HuH-7.5 (cell line): ENCODE measurements around the gene CYP20A1.
"Not testable (repeated sequence)": the region's sequence is repeated elsewhere in the genome, so short reads cannot be mapped to it uniquely, and the experiment has no call there.

Experiments
- DNase-seq: peaks from one replicate; pipeline ENCODE4 v3.0.0; 2011; ENCODE audit warnings: low spot score

Gene CYP20A1, protein sequence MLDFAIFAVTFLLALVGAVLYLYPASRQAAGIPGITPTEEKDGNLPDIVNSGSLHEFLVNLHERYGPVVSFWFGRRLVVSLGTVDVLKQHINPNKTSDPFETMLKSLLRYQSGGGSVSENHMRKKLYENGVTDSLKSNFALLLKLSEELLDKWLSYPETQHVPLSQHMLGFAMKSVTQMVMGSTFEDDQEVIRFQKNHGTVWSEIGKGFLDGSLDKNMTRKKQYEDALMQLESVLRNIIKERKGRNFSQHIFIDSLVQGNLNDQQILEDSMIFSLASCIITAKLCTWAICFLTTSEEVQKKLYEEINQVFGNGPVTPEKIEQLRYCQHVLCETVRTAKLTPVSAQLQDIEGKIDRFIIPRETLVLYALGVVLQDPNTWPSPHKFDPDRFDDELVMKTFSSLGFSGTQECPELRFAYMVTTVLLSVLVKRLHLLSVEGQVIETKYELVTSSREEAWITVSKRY

DNA sequence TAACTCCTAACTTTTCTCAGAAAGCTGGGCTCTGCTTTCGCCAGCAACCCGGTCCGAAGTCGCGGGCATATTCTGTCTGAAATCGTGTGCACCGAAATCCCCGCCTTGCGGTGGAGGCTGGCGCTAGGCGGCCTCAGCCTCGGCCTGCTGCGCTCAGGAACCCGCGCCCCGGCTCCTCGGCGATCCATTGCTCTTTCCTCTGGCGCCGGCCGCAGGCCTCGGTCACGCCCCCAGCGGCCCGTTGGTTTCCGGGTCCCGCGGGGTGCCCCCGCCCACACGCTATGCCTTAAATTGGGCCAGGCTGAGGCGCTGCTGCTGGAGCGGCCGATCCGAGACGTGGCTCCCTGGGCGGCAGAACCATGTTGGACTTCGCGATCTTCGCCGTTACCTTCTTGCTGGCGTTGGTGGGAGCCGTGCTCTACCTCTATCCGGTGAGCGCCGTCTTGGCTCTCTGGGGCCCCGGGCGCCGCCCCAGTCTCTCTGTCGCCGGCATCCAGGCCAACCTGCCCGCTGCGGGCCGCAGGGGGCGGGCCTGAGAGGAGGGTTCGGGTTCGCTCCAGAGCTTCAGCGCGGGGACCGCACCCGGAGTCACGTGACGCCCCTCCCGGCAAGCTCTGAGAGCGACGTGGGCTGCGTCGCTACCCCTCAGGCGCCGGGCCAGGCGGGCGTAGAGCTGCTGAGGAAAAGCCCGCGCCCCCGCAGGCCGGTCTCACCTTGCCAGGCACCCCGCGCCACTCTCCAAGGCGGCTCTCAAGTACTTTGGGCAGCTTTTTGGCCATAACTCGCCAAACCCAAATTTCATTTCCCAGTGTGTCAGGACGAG lies at the start of gene CYP20A1:
Gene CYP20A1 (plus strand): TSS at position 315 of the 823 bp plus-strand sequence. CDS start 45 bp downstream, at position 360.
- peak; percentile 84 for DNase-seq

DNA sequence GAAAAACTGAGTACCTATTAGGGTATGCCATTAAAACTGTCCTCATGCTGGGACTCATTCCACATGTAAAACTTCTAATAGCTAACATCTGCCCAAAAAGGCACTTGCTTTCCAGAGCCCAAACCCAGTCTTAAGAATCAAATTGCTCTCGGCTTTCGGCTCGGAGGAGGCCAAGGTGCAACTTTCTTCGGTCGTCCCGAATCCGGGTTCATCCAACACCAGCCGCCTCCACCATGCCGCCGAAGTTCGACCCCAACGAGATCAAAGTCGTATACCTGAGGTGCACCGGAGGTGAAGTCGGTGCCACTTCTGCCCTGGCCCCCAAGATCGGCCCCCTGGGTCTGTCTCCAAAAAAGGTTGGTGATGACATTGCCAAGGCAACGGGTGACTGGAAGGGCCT lies 48.3 kb upstream of the CYP20A1 start:
- DNase-seq: not testable (repeated sequence)

DNA sequence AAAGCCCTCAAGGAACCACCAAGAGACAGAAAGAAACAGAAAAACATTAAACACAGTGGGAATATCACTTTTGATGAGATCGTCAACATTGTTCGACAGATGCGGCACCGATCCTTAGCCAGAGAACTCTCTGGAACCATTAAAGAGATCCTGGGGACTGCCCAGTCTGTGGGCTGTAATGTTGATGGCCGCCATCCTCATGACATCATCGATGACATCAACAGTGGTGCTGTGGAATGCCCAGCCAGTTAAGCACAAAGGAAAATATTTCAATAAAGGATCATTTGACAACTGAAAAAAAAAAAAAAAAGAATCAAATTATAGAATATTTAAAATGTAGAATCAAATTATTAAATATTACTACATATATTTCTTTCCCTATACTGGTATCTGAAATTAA lies 47.8 kb upstream of the CYP20A1 start:
- DNase-seq: not testable (repeated sequence)

DNA sequence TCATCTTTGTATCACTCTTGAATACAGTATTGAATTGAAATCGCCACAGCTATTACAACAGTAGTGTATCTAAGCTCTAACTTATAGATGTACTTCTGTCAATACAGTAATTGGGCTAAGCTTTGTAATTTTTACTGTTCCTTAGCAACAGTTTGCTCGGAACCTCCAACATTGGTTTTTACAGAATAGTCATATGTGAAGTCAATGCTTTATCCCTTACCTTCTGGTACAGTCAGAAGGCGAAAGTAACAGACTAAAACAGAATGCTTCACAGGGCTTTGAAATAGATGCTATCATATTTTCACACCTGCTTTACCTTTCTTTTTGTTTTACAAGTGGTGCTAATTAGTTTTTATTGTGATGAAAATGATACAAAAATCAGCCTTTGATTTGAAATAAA lies 46.9 kb upstream of the CYP20A1 start:
- no peak for DNase-seq

DNA sequence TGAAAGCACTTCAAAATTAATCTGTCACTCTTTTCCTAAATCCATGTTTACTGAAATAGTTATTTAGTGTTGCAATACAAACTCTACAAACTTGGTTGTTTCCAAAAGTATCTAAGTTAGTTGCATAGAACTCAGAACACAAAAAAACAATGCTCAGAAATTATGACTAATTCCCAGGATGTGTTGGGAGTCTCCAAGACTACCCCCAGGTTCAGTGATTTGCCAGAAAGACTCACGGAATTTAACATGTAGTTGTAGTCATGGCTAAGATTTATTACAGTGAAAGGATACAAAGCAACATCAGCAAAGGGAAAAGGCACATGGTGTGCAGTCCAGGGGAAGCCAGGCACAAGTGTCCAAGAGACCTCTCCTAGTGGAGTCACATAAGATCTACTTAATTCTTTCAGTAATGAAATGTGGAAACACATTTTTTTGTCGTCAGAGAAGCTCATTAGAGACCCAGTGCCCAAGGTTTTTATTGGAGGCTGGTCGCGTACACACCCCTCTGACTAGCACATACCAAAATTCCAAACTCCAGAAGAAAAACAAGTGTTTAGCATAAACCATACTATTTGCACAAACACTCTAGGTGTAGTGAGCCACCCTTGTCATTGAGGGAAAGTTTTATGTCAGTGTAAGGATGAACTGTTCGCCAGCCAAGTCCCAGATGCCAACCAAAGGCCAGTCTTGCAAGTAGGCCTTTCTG lies 43.3 kb upstream of the CYP20A1 start:
- no peak for DNase-seq

DNA sequence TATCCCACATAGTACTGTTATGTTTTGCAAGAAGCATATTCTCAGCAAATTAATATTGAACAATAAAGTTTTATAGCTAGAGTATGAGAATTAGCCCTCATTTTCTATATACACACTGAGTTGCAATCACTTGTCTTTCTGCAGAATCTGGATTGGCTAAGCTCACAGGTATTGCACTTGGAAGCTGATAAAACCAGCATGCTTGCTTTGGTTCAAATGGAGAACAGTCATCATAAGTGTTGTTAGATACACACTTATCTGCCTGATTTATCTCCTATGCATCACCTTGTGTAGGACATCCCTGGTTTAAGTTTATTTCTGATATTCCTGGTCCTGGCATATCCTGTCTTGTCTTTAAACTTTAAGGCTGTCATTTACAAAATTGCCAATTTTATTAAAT lies 38.0 kb upstream of the CYP20A1 start:
- DNase-seq: no peak

DNA sequence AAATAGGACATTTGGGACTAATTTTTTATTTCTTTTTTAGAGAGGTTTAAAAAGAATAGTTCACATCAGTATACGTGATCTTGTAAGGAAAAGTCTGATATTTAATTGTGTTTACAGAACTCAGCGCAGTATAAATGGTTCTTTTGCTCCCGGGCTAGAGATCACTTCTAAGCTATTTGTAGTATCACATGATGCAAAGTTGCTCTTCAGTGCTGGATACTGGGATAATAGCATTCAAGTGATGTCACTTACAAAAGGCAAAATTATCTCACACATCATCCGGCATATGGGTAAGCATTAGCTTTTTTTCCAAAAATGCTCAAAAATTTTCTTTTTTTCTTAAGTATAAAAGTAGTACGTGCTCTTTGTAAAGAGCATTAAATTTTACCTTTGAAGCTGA lies 37.4 kb upstream of the CYP20A1 start:
- no peak for DNase-seq

DNA sequence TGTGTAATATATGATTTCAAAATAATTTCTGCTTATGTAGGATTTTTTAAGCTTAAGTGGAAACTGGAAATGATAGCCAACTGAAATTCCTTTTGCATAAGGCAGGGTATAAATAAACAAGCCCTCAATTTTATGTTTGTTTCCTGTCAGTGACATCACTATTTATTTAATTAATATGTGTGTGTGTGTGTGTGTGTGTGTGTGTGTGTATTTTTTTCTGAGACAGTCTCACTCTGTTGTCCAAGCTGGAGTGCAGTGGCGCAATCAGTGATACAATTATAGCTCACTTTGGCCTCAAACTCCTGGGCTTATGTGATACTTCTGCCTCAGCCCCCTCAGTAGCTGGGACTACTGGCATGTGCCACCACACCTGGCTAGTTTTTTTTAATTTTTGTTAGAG lies 29.3 kb upstream of the CYP20A1 start:
- no peak for DNase-seq

DNA sequence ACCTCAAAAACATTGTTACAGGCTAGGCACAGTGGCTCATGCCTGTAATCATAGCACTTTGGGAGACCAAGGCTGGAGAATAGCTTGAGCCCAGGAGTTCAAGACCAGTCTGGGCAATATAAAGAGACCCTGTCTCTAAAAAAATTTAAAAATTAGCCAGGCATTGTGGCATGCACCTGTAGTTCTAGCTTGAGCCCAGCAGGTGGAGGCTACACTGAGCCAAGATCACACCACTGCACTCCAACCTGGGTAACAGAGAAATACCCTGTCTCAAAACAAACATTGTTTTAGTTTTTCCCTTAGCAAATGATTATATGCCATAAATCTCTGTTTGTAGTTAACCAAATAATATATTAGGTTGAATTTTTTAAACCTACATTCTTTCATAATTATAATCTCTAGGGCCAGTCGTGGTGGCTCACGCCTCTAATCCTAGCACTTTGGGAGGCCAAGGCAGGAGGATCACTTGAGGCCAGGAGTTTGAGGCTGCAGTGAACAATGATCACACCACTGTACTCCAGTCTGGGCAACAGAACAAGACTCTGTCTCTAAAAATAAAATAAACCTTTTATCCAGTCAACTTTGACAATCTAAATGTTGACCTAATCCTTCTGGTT lies 13.3 kb upstream of the CYP20A1 start:
- DNase-seq: no peak

DNA sequence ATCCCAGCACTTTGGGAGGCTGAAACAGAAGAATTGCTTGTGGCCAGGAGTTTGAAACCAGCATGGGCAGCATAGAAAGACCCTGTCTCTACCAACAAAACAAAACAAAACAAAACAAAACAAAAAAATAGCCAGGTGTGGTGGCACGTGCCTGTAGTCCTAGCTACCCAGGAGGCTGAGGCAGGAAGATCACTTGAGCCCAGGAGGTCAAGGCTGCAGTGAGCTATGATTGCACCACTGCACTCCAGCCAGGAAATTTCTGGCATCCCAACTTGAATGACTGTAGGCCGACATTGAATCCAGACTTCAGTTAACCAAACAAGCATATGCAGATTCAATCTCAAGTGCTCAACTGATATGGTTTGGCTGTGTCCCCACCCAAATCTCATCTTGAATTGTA lies 9.1 kb upstream of the CYP20A1 start:
- DNase-seq: not testable (repeated sequence)

DNA sequence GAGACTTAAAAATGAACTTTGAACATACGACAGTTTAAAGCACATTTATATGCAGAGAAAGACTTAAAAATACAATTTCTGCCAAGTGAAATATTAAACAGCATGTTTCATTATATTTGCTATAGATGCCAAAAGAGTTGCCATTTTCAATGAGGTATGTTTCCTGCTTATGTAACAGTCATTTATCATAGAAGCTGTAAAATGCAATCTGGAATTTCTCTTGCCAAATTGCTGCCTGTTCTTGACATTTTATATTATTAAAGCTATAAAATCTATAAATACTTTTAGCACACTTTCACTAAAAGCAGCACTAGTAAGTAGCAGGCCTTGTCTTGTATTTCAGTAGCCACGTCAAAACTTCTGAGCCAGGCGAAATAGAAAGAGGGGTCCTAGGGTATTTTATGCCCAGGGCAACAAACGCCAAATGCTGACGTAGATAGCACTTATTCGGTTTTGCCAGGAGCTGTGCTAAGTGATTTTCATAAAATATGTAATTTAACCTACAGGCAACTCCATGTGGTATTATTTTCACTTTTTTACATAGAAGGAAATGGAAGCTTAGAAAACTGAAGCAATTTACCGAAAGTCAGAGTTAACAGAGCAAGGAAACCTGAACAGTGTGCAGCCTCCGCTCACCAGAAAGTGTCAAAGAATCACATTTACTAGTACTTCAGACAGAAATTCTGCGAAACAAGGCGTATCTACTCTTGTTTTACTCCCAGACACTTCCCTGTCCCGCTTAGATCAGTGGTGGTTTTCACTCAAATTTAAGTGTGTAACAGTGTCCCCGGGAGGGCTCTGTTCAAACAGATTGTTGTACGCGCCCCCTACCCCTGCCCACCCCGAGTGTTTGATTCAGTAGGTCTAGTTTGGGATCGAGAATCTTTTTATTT lies 1.2 kb upstream of the CYP20A1 start:
- no peak for DNase-seq

DNA sequence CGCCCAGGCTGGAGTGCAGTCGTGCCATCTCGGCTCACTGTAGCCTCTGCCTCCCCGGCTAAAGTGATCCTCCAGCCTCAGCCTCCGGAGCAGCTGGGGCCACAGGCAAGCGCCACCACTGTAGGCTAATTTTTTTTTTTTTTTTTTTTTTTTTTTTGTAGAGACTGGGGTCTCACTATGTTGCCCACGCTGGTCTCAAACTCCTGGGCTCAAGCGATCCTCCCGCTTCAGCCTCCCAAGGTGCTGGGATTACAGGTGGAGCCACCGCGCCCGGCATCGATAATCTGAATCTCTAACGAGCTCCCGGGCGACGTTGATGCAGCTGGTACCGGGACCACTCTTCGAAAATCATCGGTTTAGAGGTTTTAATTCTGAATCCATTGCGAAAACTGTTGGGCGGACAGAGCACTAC lies 520 bp upstream of the CYP20A1 start:
- no peak for DNase-seq

DNA sequence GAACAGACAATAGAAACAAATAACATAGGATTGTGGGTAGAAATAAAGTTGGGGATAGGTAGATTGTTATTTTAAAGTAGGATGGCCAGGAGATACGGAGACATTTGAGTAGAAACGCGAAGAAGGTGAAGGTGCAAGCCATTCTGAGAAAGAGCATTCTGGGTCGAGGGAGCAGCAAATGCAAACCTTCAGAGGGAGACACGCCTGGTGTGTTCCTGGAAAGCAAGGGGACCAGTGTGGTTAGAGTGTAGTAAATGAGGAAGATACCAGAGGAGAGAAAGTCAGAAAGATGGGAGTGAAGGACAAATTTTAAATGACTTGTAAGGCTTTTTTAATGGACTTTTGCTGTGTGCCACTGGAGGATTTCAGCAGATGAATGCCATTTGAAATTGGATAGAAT lies 1.7 kb downstream of the CYP20A1 start:
- no peak for DNase-seq

DNA sequence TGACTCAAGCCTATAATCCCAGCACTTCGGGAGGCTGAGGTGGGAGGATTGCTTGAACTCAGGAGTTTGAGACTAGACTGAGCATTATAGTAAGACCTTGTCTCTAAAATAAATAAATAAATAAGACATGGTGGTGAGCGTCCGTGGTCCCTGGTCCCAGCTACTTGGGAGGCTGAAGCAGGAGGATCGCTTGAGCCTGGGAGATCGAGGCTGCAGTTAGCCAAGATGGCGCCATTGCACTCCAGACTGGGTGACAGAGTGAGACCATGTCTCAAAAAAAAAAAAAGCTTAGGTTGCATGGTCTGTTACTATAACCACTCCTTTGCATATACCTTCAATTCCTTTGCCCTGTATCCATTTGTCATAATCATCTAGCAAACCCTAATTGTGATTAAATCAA lies 3.7 kb downstream of the CYP20A1 start:
- DNase-seq: no peak

DNA sequence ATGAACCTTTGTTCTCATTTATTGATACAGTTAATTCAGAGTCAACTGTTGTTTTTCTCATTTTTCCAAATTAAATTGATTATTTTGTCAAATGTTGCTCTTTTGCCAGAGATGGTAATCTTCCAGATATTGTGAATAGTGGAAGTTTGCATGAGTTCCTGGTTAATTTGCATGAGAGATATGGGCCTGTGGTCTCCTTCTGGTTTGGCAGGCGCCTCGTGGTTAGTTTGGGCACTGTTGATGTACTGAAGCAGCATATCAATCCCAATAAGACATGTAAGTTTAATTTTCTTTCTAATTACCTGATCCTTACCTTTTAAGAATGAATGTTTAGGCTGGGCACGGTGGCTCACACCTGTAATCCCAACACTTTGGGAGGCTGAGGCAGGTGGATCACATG lies 7.8 kb downstream of the CYP20A1 start:
- DNase-seq: no peak

DNA sequence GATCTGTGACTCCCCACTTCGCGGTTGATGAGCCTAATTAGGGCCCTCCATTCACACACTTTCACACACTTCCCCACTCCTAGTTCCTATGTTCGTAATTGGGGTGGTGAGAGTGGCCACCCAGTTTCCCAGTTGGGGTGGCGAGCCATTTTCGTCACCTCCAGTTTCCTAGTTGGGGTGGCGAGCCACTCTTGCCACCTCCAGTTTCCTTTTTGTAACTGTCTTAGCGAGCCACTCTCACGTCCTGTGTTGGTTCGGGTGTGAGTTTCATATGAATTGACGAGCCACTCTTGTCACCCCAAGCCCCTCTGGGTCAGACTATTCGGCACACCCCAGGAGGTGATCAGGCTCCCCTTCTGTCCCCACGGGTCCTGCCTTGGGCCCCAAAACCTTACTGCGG lies 14.0 kb downstream of the CYP20A1 start:
- no peak for DNase-seq

DNA sequence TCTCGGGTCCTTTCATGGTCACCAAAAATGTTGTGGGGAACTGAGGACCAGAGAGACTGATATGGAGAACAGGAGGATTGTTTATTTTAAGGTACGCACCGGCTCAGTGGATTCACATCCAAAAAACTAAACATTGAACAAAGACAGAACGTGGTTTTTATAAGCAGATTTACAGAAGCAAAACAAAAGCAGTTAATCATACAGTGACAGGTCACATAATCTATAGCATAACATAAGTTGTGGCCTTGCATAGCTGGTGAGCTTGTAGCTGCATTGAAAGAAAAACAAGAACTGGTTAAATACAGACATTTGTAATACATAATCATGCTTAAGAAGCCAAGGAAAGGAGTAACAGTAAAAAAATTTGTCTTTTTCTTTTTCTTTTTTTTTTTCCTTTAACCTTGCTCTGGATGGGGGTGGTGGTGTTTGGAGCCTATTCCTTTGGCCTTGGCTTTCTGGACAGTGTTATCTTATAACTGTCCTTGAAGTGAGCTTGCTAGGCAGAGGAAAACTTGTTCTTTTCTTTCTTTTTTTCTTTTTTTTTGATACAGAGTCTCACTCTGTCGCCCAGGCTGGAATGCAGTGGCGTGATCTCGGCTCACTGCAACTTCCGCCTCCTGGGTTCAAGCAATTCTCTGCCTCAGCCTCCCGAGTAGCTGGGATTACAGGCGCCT lies 14.7 kb downstream of the CYP20A1 start:
- not testable (repeated sequence) for DNase-seq

DNA sequence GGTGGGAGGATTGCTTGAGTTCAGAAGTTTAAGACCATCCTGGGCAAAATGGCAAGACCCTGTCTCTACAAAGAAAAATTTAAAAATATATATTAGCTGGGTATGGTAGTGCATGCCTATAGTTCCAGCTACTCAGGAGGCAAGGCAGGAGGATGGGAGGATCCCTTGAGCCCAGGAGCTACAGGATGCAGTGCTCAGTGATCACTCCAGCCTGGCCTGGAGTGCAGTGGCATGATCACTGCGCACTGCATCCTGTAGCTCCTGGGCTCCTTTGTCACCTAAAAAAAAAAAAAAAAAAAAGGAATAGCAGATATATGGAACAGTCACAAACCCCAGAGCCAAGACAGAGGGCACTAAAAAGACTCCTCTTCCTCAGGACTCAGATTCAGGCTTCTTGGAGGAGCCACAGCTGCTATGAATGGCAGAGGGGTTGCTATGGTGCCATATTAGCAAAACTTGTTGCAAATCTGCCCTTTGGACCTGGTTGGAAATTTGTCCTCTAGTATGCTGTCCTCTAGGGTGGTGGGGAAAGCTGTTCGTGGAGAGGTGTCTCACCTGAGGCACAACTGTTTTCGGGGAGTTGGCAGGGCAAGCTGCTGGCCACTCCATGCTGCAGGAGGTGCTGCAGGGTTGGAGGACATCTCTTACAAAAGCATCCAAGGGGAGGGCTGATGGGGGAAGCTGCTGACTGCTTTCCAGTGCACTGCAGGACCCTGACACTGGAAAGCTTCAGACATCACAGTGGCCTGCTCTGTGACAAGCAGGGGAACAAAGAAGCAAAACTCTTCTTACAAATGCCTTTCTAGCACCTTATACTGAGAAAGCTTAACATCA lies 22.7 kb downstream of the CYP20A1 start:
- no peak for DNase-seq

DNA sequence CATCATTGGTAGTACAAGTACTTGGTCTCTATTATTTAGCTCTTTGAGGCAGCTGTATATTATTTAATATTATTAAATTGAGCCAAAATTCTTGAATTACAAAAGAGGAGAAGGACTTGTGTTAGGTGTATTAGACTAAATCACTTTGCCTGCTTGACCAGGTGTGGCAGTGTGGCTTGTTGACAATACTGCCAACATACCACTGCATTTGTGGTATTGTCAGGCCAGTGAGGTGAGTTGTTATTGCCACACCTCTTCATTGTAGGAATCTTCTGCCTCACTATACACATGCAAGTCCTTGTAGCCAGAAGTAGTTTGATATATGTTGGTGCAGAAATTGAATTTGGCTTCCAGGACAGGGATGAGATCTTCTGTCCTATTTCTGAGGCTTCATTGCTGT lies 40.5 kb downstream of the CYP20A1 start:
- no peak for DNase-seq
